GM10266 (cell line): ENCODE results near the gene EBLN2.
A peak's percentile ranks its signal among the peaks of the same experiment; 100 is the strongest.

Experiments used
- DNase-seq: peaks from one replicate; pipeline ENCODE4 v3.0.0; 2012; ENCODE audit errors: extremely low spot score
- TF ChIP-seq, protein P1 (sequence below): IDR thresholded peaks from 2 replicates; pipeline ENCODE4 v1.5.1; 2012; ENCODE audit warnings: mild to moderate bottlenecking, low read depth; ENCODE audit not compliant: control insufficient read depth, insufficient read depth; ENCODE audit errors: missing control alignments

Gene EBLN2

DNA sequence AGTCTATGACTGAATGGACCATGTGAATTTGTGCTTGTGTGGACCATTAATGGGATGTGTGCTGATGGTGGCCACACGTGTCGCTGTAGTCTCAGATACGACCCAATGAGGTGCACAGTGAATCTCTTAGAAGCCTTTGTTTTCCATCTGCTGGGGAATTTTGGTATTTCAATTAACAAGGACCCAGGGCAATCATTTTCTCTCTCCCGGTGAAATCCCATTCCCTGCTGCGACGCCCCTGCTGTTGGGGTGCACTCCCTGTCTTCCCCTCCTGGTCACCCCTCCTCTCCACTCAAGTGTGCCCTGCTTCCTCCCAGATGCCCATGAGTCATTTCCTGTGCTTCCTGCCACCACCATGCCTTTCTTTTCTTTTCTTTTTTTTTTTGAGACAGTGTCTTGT, 32.7 kb downstream of the EBLN2 start:
- TF ChIP-seq, protein P1, sequence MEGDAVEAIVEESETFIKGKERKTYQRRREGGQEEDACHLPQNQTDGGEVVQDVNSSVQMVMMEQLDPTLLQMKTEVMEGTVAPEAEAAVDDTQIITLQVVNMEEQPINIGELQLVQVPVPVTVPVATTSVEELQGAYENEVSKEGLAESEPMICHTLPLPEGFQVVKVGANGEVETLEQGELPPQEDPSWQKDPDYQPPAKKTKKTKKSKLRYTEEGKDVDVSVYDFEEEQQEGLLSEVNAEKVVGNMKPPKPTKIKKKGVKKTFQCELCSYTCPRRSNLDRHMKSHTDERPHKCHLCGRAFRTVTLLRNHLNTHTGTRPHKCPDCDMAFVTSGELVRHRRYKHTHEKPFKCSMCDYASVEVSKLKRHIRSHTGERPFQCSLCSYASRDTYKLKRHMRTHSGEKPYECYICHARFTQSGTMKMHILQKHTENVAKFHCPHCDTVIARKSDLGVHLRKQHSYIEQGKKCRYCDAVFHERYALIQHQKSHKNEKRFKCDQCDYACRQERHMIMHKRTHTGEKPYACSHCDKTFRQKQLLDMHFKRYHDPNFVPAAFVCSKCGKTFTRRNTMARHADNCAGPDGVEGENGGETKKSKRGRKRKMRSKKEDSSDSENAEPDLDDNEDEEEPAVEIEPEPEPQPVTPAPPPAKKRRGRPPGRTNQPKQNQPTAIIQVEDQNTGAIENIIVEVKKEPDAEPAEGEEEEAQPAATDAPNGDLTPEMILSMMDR = no peak
- DNase-seq = no peak

DNA sequence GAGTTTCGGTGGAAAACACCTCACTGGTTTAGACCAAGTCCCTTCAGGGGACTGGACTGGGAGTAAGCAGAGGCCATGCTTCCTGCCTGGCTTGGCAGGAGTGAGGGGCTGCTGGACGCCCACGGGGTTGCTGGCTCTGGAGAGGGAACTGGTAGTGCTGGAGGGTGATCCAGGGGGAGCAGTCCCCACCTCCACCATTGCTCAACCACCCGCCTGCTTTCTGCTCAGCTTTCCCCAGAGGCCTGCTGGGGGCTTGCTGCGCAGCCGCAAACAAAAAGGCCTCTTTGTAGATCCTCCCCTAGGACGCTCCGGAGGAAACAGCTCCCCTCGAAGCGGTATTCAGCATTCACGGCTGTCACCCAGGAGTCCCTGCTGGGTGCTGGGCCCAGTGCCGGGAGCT, 33.5 kb downstream of the EBLN2 start:
- DNase-seq = no peak
- TF ChIP-seq, protein P1 = no peak

DNA sequence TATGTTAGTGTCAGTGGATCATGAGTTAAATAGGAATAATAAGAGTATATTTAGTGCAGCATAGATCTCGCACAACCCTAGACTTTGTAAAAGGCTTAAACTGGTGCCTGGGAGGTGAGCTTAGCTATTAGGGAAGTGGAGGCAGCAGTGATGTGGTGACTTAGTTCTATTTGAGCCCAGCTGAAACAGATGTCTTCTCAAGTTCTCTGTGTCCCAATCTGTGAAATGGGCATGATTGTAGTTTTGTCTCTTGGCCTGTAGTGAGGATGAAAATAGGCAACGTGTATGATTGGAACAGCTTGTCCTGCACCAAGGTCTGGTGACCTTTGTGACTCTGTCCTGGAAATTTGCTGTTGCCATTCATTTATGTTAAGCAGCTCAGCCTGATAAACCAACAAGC, 34.7 kb downstream of the EBLN2 start:
- TF ChIP-seq, protein P1 = no peak
- DNase-seq = no peak

DNA sequence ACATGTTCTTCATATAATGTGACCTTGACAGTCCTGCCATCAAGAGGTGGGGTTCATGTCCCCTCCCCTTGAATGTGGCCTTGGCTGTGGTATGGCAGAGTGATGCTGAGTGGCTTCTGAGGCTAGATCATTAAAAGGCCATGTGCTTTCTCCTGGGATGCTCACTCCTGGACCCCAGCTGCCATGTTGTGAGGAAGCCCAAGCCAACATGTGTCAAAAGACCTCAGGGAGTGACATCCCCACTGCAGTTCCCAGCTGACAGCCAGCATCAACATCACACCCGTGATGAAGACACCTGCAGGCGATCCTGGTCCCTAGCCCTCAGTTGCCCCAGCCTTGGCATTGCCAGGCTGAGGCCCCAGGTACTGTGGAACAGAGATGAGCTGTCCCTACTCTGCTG, 36.6 kb downstream of the EBLN2 start:
- TF ChIP-seq, protein P1 = no peak
- DNase-seq = no peak

DNA sequence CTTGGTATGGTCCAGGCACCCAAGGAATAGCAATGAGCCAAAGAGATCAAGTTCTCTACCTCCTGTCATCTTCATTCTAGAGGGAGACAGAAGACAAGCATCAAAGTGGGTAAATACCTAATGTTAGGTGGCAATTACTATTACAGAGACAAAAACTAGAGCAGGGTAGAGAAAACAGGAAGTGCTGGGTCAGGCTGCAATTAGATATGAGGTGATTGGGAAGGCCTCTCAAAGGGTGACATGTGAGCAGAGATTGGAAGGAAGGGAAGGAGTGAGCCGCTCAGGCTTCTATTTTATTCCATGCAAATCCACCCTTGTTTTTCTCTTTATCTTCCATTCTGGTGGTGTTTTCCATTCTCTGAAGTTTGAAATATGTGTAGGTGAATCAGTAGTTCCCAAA, 37.4 kb downstream of the EBLN2 start:
- TF ChIP-seq, protein P1 = no peak
- DNase-seq = no peak

DNA sequence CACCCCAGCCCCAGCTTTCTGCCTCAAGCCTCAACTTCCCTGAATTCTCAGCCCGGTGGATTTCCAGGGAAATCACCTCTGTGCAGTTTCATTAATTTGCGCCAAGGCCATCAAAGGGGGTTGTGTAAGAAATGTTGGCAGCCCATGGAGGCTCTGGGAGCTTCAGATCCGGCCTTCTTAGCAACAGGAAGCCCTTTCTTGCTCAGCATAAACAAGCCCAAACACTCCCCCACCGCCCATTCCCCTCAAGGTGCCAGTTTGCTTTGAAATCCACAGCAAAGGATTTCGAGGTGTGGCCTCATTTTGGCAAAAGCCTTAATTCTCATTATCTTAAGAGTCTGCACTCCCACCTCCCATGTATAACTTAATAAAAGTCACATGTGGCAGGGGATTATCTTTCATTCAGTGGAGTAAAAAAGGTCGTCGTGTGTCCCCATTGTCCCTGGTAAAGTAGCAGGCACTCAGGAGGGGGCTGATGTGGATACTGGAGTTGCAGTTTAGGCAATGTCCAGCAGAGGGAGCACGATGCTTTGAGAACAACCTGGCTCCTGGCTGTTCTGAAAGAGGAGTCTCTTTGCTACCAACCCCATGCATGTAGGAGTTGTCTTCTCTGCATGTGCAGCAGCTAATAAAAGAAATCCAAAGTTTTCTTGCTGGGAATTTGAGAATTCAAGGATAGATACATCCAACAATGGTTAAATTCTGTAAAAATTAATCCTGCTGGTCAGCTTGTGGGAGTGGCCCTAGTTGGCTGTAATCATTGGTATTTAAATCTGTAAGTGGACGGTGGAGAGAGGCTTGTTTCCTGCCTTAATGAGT, 39.5 kb downstream of the EBLN2 start:
- peak; percentile 81 for DNase-seq
- TF ChIP-seq, protein P1 = peak; percentile 97

DNA sequence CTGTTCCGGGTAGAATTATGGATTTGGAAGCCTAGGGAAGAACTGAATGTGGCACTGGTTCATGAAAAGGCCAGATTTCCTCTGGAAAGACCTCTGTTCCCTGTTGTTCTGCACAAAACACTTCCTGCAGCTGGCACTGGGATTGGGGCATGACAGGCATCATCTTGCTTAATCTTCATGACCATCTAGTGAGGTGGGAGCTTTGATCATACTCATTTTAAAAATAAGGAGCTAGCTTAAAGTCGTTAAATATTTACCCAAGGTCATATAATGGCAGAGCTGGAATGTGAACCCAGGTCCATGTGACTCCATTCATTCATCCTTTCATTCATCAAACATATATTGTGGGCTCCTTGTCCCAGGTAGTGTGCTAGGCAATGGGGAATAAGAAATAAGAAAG, 40.4 kb downstream of the EBLN2 start:
- no peak for DNase-seq
- TF ChIP-seq, protein P1 = no peak
